Esophagus squamous epithelium (tissue), 4 donors: Measurements from ENCODE around the gene RARS1.

Source experiments
- POLR2A ChIP-seq, 4 donors: fragments of 450-650 bp; IDR thresholded peaks; one replicate each; pipeline ENCODE4 v1.6.1; 2017; ENCODE audit warnings: antibody characterized with exemption in 4 of 4, mild to moderate bottlenecking in 4 of 4, moderate library complexity in 3 of 4
- TF ChIP-seq, protein P1 (sequence below), 6 experiments: fragments of 450-650 bp in 4 of 6; fragments of 200-600 bp in 2 of 6; sonication (generic) in 2 of 6; IDR thresholded peaks; one replicate each; pipeline ENCODE4 v1.5.1; 2016 to 2019; ENCODE audit warnings: antibody characterized with exemption in 6 of 6, mild to moderate bottlenecking in 4 of 6, moderate library complexity in 4 of 6

- TF ChIP-seq, protein P1, sequence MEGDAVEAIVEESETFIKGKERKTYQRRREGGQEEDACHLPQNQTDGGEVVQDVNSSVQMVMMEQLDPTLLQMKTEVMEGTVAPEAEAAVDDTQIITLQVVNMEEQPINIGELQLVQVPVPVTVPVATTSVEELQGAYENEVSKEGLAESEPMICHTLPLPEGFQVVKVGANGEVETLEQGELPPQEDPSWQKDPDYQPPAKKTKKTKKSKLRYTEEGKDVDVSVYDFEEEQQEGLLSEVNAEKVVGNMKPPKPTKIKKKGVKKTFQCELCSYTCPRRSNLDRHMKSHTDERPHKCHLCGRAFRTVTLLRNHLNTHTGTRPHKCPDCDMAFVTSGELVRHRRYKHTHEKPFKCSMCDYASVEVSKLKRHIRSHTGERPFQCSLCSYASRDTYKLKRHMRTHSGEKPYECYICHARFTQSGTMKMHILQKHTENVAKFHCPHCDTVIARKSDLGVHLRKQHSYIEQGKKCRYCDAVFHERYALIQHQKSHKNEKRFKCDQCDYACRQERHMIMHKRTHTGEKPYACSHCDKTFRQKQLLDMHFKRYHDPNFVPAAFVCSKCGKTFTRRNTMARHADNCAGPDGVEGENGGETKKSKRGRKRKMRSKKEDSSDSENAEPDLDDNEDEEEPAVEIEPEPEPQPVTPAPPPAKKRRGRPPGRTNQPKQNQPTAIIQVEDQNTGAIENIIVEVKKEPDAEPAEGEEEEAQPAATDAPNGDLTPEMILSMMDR (IDR thresholded peaks at IDR 0.05), result no peak
- no peak for TF ChIP-seq POLR2A (IDR thresholded peaks at IDR 0.05)
These were observed 65.9 kb downstream of the RARS1 start for GRCh38 chr5:168552146-168552545.
